ENCODE measurements around the gene ADAR.

- no peak for TF ChIP-seq CTCF (conservative IDR thresholded peaks at IDR 0.05; ENCODE audit: low read depth, low read length)
- TF ChIP-seq EZH2 (IDR thresholded peaks at IDR 0.05; ENCODE audit: borderline replicate concordance, low read depth, low read length, poor library complexity, severe bottlenecking): no peak
Measured at GRCh38 chr1:154622503-154623039, 14.6 kb upstream of the ADAR start.
